Hepatic stellate cell (primary cell): ENCODE measurements around the gene CFAP45.
"Not testable (repeated sequence)": the region's sequence is repeated elsewhere in the genome, so short reads cannot be mapped to it uniquely, and the experiment has no call there.

Source experiments
- DNase-seq: peaks from one replicate; pipeline ENCODE4 v3.0.0; 2011; ENCODE audit warnings: low spot score

The CFAP45 gene

GRCh38 chr1:159904036-159904435, 4.1 kb upstream of the CFAP45 start:
- DNase-seq: not testable (repeated sequence)

DNA sequence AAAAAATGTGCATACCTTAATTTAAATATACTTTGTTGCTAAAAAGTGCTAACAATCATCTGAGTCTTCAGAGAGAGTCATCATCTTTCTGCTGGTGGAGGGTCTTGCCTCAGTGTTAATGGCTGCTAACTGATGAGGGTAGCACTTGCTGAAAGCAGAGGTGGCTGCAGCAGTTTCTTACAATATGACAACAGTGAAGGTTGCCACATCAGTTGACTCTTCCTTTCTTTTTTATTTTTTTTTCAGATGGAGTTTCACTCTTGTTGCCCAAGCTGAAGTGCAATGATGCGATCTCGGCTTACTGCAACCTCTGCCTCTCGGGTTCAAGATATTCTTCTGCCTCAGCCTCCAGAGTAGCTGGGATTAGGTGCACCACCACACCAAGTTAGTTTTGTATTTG, 2.6 kb upstream of the CFAP45 start:
- no peak for DNase-seq

- no peak for DNase-seq
These were observed 893 bp upstream of the CFAP45 start for GRCh38 chr1:159900755-159901360.

GRCh38 chr1:159899634-159900033, 331 bp downstream of the CFAP45 start:
- not testable (repeated sequence) for DNase-seq

DNA sequence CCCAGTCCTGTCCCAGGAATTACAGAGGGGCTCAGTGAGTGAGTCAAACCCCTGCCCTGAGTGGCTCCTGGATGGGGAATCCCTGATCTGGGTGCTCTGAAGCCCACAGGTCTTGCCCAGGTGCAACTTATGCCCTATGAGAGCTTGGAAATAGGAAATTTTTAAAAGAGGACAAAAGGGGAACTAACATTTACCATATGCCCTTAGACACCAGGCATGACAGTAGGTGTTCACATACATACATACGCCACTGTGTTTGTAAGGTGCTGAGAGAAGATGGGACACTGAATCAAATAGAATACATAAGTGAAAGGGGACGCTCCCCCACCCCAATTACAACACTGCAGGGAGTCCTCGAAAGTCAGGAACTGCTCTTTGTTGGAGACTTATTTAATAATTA, 1.4 kb downstream of the CFAP45 start:
- no peak for DNase-seq

GRCh38 chr1:159897962-159898361, 2.0 kb downstream of the CFAP45 start:
- DNase-seq: no peak

- no peak for DNase-seq
These were observed 3.4 kb downstream of the CFAP45 start for GRCh38 chr1:159896546-159896930.

DNA sequence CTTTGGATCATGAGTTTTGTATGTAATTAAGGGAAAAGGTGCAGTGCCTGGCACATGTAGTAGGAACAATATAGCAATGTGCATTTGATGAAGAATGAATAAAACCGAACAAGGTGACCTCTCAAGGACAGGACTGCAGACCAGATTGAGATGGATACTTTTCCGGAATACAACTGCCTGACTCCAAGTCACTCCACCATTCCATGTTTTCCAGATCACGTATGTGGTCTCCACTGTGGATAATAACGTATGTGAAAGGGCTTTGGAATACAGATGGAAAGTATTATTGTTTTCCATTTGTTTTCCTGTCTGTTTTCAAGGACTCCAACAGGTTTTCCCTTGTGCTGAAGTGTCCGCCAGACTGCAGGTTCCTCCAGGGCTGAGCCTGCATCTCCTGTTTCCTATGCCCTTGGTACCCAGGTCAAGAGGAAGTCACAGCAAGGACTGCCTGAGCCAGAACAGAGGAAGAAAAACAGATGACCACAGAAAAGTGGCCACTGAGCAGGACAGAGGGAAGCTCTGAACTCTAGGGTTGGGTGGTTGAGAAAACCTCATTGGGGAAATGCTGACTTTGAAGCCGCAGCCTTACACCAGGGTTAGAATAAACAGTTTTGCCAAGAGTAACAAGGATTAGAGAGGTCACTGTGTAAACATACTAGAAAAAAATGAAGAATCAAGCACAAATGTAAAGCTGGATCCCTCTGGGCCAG, 4.0 kb downstream of the CFAP45 start:
- no peak for DNase-seq

DNA sequence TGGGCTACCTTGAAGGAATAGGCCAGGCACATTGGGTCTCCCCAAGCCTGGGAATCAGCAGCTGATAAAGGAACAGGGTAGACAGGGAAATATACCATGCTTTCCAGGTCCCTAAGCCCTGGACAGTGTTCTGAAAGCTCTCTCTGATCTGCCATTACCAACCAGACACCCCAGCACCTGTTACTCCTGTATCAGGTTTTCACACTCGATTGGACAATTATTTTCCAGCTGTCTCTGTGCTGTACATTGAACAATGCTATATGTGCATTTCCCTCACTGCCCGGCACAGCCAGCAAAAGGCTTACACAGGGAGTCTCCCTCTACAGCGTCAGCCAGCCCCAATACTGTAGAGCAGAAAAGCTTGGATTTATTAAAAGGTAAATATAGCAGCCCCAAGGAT, 4.7 kb downstream of the CFAP45 start:
- DNase-seq: no peak

GRCh38 chr1:159892944-159893343, 7.0 kb downstream of the CFAP45 start:
- no peak for DNase-seq

DNA sequence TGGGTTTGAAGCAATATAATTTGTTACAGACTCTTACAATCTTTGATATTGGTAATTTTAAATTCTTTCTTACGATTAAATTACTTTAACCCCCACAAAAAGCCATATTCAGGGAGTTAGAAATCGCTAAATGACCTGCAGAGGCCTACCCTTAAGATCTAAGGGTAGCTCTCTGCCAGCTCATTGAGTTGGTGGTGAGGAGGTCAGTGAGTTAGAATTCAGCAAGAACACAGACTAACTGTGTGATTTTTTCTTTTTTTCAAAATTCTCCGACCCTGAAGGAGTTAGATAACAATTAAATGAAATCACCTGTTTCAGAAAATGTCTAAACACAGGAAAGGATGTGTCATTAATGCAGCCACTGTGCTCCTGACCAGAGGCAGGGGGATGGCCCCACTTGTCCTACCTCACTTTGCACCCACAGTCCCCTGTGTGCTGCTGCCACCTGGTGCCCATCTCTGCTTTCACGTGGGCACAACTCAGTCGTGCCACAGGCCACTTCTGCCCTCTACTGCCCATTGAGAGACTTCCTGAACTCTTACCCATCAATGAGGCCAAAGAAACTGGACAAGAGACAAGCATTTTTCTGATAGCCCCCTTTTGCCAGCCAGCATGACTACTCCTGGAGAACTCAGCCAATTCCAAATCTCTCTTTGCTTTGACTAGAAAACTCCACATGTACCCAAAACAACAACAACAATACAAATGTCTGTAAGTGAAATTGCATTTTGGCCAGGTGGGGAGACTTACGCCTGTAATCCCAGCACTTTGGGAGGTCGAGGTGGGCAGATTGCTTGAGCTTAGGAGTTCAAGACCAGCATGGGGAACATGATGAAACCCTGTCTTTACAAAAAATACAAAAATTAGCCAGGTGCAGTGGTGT, 8.4 kb downstream of the CFAP45 start:
- DNase-seq: peak; percentile 74

- DNase-seq: no peak
These were observed 9.6 kb downstream of the CFAP45 start for GRCh38 chr1:159890390-159890789.

GRCh38 chr1:159889821-159890252, 10.1 kb downstream of the CFAP45 start:
- DNase-seq: peak; percentile 88

DNA sequence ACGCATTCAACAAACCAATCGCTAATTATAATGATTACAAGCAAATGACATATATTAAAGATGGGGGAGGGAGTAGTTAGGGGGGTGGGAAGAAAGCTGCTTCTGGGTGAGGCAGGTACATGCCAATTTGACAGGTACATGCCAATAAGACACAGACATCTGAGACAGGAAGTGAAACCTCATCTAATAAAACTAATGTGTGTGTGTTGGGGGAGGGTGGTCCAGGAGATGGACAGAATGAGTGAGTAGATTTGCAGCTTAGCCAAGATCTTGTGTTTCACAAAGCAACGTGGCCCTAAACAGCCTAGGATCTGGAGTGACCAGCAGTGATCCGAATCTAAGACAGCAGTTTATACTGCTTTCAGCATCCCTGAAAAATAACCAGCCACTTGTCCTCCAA, 10.8 kb downstream of the CFAP45 start:
- no peak for DNase-seq

- no peak for DNase-seq
These were observed 15.7 kb downstream of the CFAP45 start for GRCh38 chr1:159884296-159884695.

DNA sequence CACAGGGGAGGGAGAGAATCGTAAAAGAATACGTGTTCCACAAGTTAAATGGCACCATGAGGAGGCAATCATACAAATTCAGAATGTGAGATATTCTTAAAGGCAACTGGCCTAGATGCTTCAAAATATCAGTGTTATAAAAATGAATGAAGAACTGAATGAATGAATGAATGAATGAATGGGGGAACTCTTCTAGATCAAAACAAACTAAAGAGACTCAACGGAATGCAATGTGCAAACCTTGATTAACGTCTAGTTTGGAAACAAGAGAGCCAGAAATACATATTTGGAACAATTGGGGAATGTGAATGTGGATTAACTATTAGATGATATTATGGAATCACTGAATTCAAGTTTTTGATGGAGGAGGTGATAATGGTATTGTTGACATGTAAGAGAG, 16.8 kb downstream of the CFAP45 start:
- no peak for DNase-seq

- DNase-seq: no peak
These were observed 17.5 kb downstream of the CFAP45 start for GRCh38 chr1:159882527-159882862.

DNA sequence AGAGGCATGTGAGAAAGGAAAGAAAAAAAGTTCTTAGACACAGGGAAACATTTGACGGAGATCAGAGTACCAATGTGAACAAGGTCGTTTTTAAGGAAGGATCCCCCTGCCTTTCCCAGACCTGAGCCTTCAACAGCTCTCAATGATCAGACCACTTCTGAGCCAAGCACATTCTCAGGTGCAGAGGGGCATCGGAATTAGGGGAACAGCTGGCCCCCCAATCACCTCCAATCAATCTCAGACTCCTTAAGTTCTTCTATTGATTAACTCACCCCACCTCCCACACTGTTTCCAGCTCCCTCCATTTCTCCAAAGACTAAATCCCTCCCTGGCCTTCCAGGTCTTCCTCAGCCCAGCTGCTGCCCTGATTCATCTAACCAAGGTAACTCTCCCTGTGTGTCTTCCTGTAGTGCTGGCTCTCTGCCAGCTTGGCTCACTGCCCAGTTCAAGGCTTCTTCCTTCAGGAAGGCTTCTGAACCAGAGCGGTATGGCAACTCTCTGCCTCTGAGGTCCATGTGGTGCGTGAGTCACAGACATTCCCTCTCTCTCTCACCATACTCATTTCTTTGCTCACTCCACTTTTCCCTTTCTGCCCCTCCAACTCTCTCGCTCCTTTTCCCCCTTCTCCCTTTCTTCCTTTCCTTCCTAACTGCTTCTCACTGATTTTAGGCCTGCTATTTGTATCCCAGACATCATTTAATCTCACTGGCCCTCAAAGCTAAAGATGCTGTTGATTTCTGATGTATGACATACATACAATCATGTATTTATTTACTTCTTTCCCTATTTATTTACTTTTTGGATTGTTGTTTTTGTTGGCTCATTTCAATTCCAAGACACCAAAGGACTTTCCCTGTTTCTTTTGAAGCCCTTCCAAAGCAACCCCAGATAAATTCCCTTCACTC, 18.1 kb downstream of the CFAP45 start:
- peak; percentile 80 for DNase-seq

DNA sequence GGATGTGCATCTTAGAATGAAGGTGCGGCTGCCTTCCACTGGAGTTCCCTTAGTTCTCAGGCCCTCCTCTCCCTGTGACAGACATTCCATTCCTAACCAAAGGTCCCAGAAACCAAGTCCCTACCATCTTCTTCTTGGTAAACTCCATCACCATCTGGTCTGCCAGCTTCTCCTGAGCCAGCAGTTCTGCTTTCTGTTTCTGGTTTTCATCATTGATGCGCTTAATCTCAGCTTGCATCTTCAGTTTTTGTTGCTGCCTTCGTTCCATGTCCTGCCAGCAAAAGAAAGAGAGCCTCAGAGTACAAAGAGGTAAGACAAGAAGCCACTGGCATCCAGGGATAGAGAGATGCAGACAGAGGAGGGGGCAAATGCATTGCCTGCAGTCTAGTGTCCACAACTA, 19.5 kb downstream of the CFAP45 start:
- DNase-seq: no peak

DNA sequence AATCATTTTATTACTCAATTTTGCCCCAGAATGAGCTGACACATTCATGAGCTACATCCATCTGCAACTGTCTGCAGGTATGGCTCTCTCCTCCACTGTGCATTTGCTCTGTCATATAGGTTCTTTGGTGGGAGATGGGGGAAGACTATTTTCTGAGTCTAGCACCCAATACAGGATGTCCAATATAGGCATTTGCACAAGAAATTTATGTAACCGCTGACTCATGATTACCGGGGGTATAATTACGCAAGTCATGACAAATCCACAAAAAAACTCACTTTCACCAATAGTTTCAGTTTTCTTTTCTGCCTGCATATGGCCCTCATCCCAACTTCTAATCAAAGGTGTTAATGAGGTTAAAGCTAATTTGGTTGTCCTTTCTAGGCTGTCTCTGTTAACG, 20.0 kb downstream of the CFAP45 start:
- DNase-seq: peak; percentile 43

GRCh38 chr1:159879136-159879535, 20.8 kb downstream of the CFAP45 start:
- no peak for DNase-seq
